Measurements from ENCODE around the gene MISP. TPM values are rescaled to one million over a fixed set of nuclear protein-coding genes. Genes with fewer than 3 reads are reported as not detected.

MISP gene
- total and polyA plus RNA-seq, 2 of the 8 experiments (the other 6 are each of a cell fraction or from before 2014, with no cell fraction given), result 0.43 to 0.45 TPM

GRCh38 chr19:736125-736524 lies 14.8 kb upstream of the MISP start (continued):
- TF ChIP-seq EZH2 (IDR thresholded peaks at IDR 0.05; ENCODE audit: low read depth, low read length, severe bottlenecking), result no peak
- no peak for TF ChIP-seq CHD2 (IDR thresholded peaks at IDR 0.05; ENCODE audit: low read length)
- TF ChIP-seq KDM5A (IDR thresholded peaks at IDR 0.05; ENCODE audit: low read length), result no peak
- TF ChIP-seq SP4 (IDR thresholded peaks at IDR 0.05; ENCODE audit: low read length), result no peak
- TF ChIP-seq SP1 (IDR thresholded peaks at IDR 0.05; ENCODE audit: low read depth, low read length), result no peak
- no peak for TF ChIP-seq PHF8 (conservative IDR thresholded peaks at IDR 0.05; ENCODE audit: low read depth, low read length)
- no peak for TF ChIP-seq E2F6 (IDR thresholded peaks at IDR 0.05)
- no peak for TF ChIP-seq KDM4A (IDR thresholded peaks at IDR 0.05; ENCODE audit: low read depth, low read length, severe bottlenecking)
- TF ChIP-seq TEAD4 (IDR thresholded peaks at IDR 0.05; ENCODE audit: low read depth, low read length), result no peak
- TF ChIP-seq CBX5 (IDR thresholded peaks at IDR 0.05; ENCODE audit: low read depth, low read length), result no peak
